Stimulated activated CD4-positive, alpha-beta T cell treated with anti-CD3 and anti-CD28 coated beads, Interleukin-2, amount 100 ng/mL, for 48 hours (primary cell): ENCODE results near the gene DAPK3.
"Not testable (repeated sequence)": the region's sequence is repeated elsewhere in the genome, so short reads cannot be mapped to it uniquely, and the experiment has no call there.

Experiments
- DNase-seq, 2 donors: peaks; one replicate each; pipeline ENCODE4 v3.0.0-alpha.2; 2020

DAPK3 gene

DNA sequence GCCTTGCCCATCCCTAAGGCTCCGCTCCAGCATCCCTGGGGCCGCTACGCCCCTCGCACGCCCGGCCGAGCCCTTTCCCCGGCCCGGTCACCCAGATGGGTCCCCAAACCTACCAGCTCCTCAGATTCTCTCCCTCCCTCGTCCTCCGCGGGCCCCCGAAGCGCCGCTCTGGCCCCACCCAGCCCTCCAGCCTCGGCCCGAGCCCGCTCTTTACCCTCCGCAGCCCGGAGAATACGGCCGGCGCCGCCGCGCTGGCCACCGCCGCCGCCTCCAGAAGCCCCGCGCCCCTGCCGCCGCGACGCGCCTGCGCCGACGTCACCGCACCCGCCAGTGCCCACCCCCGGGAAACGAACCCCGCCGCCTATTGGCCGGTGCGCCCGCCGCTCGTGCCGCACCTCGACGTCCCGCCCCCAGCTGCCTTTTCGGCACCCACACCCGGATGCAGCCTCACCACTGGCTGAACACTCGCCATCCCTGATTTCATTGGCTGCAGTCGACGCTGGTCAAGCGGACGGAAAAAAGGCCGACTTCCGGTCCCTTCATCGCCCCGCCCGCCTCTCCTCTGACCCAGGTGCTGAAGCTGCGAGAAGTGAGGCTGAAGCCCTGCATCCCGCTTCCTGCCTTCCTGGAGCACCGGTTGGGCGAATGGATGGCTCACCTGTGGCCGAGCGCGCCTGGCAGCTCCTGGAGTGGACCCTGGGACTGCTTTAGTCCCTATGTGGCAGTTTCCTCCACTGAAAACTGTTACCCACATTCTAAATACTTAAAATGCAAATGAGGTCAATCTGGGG is at the start of gene DAPK3:
DAPK3 (minus strand) TSS at position 292 of the 791 bp plus-strand sequence. CDS start 1,364 bp downstream, outside the sequence.
- peak; percentile 94 to 95 for DNase-seq

DNA sequence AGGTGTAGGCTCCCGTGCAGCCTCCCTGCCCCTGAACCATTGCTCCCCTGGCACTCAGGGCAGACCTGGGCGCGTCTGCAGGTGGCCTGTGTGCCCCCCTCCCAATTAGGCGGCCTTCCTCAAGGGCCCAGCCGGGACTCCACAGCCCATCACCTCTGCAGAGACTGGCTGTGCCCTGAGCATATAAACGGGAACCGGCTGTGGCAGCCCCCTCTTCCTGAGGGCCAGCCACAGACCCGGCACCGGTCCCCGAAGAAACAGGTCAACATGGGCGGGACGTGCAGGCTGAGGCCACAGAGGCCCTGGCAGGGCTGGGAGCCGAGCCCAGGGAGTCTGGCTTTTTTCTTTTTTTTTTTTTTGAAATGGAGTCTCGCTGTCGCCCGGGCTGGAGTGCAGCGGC is 48.7 kb upstream of the DAPK3 start:
- DNase-seq, result no peak

DNA sequence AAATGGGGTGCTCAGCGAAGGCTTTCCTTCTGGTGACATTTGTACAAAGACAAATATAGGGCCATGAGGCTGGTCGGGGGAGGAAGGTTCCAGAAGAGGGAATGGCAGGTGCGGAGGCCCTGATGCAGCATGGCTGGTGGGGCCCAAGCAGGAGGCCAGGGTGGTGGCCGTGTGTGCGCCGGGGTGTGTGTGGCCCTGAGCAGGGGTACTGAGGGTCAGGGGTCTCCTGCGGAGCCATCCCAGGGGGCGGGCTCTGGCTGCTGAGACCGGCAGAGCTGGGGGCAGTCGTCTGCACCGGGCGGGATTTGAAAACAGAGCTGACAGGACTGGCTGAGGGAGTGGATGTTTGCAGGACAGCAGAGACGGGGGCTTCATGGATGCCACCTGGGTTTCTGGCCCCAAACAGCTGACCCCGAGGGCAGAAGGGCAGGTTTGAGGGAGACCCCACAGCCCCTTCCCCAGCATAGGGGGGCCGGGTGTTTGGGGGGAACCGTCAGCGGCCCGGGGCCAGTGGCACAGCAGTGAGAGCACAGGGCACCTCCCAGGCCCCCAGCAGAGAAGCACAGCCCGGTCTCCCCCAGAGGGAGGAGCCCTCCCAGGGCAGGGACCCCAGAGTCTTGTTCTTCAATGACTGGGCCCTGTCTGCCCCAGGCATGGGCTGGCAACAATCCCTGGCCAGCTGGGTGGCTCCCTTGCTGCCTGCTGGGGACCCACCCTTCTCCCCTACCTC is 48.0 kb upstream of the DAPK3 start:
- no peak for DNase-seq

DNA sequence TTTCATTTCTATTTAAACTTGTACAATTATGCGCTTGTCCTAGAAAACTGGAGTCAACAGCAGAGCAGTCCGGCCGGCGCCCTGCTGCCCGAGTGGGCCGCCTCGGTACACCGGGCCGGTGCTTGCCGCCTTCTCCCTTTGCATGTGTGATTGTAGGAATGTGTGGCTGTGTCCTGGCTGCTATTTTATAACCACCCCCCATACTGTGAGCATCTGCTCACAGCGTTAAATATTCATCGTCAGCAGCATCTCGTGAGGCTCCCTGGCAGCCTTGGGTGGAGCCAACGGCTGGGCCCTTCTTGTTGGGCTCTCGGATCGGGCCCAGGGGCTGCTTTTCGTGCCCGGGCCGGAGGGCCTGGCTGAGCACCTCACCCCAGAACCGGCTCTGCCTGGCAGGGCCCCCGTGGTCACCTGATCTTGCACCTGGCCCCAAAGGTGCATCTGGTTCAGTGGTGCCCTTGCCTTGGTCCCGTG is 47.3 kb upstream of the DAPK3 start:
- DNase-seq, result no peak

DNA sequence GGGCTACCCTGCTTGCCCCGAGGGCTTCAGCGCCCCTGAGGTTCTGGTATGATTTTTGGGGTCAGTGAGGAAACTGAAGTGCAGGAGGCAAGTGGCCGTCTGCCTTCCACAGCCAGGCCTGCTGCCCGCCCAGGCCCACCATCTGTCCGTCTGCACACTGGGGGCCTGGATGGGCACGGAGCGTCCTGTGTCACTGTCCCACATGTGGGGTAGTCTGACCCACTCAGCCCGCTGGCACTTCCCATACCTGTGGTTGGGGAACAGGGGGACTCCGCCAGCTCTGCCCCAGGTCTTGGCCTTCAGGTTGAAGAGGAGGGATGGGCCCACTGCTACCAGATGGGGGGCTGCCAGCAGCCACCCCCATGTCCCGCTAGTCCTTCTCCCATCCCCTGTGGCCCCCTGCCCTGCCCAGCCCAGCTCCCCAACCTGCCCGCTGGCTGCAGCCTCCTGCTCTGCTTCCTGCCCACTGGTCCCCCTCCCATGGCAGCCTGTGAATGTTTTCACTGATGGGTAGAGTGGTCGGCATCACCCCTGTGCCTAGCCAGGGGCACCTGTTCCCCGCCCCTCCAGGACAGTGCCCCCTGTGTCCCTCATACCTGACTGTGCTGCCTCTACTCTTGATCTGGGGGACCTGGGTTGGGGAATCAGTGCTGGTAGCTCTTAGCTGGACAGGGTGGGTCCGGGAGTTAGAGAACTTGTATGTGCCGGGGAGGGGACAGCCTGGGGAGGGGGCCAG is 46.2 kb upstream of the DAPK3 start:
- no peak for DNase-seq

DNA sequence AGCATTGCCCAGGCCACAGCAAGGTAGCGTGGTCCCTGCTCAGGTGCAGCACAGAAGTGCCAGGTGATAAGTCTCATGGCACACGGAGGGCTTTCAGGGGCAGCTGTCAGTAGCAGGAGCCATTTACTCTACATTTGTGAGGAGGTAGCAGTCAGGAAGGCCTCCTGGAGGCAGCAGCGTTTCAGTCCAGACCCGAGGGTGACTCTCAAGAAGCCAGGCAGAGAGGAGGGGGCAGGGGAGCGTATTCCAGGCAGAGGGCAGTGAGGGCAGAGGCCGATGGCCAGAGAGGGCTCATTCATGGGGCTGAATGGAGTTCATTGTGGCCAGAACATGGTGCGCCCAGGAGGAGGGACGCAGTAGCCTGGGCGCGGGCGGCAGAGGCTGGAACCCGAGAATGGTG is 45.6 kb upstream of the DAPK3 start:
- no peak for DNase-seq

DNA sequence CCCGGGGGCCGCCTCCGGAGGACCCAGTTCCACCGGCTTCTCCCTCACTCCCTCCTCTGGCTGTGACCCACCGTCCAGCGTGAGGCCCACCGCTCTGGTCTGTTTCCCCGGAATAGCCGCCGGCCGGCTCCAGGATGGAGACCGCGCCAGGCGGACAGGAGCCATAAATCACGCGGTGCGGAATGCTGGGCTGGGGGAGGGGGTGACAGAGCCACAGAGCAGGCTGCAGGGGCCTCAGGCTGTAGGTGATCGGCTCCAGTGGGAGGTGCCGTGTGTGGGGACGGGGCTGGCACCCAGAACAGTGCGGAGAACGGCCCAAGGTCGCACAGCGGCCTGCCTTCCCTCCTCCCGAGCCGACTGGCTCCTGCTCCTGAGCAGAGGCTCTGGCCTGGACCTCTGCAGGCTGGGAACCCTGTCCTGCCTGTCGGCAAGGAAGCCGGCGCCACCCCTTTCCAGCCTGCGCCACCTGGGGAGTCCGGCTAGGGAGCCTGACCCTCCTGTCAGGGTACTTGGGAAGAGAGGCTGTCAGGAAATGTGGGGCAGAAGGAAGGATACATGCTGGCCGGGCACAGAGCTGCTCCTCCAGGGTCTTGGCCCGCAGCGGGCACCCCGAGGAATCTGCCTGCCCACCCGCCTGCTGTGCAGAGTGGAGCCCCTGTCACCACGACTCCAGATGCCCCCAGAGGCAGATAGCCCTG is 45.0 kb upstream of the DAPK3 start:
- no peak for DNase-seq

DNA sequence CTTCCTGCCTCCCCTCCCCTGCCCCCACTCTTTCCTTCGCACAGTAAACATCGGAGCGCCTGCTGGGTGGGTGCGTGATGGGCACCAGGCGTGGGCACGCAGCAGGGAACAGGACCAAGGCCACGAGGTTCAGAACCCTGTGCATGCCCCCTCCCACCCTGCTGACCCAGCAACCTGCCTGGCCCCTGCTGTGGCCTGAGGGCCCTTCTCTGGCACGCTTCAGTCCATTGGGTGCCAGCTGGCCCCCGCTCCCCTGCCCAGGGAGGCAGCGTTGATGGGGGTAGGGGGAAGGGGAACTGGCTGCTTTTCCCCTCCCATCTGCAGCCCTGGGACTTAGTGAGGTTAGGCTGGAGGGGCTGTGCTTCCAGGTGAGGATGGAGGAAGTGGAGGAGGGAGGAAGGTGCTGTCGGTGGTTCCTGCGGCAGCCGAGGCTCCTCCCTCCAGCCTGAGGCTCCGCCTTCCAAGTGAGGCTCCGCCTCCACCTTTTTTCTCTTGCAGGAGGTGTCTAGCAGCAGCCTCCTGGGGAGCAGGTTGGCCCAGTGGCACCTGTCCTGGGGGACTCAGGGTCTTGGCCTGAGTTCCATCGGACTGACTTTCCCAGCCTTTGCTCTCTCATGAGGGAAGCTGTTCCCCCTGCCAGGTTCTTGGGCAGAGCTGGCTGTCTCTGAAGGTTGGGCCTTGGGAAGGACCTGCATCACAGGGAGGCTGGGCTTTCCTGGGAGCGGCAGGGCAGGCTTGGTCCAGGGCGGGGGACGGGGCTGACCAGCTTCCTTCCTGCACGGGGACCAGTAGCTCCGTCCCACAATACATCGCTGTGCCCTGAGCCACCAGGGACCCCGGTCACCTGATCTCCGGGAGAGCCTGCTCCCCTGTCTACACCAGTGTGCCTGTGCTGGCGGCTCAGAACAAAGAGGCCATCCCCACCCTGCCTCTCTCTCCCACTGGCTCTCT is 43.9 kb upstream of the DAPK3 start:
- DNase-seq, result peak; percentile 30 to 41

DNA sequence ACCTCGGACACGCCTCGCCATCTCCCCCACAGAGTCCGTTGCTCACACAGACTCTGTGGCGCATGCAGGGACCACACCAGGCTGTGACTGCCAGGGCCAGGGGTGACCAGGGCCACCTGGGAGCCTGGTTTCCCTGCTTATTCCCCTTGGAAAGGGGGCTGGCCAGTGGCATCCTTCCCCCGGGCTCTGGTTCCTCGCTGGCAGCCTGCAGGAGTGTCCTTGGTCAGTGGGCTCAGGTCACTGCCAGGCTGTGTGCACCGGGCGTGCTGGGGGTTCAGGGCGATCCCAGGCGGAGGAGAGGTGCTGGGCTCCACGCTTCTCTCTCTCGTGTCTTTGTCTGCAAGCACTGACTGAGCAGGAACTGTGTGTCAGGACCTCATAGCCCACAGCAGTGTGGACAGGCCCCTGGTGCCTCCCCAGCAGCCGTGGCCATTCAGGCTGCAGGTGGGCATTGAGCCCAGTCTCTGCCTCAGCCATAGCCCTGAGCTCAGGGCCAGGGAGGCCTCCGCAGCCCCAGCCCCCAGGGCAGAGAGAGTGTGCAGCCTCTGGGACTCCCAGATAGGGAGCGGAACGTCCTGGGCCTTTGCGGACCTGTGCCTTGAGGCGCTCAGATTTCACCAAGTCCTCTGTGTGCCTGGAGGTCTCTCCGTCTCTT is 43.1 kb upstream of the DAPK3 start:
- DNase-seq, result no peak

DNA sequence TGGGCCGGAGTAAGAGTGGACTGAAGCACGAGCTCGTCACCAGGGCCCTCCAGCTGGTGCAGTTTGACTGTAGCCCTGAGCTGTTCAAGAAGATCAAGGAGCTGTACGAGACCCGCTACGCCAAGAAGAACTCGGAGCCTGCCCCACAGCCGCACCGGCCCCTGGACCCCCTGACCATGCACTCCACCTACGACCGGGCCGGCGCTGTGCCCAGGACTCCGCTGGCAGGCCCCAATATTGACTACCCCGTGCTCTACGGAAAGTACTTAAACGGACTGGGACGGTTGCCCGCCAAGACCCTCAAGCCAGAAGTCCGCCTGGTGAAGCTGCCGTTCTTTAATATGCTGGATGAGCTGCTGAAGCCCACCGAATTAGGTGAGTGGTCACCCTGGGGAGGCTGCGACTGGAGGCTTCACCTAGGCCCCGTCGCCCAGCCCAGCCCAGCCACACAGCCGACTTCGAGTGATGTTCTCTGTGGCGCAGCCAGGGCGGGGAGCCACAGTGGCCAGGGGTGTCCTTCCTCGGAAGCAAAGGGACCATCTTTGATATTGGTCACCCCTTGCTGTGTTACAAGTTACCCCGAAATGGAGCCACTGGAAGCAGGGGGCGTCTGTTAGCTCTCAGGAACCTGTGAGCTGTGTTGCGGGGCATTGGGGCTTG is 42.2 kb upstream of the DAPK3 start:
- no peak for DNase-seq

DNA sequence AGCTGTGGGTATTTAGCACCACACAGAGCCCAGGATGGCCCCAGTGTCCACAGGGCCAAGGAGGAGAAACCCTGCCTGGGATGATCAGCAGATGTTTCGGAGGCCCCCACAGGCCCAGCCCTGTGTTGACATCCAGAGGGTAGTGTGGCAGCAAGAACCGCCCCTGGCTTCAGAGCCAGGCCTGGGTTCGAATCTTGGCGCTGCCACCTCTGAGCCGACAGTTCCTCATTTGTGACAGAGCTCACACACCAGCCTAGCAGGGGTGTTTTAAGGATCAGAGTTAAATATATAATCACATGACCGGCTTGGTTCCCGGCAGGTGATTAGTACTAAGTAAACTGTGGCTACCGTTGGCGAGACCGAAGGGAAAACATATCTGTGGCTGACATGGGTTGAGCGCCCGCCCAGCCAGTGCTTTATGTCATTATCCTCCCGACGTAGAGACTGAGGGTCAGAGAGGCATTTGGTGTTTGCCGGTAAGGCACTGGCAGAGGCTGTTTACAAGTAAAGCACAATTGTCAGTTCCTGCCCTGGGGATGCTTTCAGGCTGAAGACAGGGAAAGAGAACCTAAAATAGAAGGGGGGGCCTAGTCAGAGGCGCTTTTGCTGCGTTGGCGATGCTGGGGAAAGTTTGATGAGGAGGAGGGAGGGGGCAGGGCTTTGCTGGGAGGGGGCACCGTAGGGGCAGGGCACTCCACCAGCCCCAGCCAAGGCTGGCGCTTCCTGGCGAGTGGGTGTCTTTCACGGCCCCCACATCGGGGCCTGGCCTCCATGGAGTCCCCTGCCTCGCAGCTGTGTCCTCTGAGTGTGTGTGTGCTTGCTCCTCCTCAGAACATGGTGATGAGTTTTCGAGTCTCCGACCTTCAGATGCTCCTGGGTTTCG is 41.4 kb upstream of the DAPK3 start:
- DNase-seq, result no peak

DNA sequence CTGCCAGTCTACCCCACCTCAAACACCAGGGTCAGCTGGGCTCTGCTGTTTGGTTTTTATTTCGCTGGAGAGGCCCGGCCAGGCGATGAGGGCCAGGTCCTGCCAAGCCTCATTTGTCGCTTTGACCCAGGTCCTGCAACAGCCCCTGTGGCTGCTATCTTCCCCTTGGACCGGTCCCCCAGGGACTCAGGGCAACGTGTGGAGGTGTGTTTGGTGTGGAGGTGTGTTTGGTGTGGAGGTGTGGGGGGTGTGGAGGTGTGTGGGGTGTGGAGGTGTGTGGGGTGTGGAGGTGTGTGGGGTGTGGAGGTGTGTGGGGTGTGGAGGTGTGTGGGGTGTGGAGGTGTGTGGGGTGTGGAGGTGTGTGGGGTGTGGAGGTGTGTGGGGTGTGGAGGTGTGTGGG is 40.5 kb upstream of the DAPK3 start:
- DNase-seq, result not testable (repeated sequence)

DNA sequence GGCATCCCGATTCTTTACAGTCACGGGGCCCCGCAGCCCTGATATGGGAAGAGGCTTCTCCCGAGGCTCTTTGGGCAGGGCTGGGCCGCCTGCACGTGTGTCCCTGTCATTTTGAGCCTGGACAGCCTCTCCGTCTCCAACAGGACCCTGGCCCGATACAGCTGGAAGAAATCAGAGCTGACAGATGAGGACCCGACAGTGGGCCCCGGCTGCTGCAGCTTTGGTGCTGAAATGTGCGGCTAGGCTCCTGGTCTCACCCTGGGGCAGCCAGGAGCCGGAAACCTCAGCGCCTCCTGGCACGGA is 39.9 kb upstream of the DAPK3 start:
- no peak for DNase-seq

DNA sequence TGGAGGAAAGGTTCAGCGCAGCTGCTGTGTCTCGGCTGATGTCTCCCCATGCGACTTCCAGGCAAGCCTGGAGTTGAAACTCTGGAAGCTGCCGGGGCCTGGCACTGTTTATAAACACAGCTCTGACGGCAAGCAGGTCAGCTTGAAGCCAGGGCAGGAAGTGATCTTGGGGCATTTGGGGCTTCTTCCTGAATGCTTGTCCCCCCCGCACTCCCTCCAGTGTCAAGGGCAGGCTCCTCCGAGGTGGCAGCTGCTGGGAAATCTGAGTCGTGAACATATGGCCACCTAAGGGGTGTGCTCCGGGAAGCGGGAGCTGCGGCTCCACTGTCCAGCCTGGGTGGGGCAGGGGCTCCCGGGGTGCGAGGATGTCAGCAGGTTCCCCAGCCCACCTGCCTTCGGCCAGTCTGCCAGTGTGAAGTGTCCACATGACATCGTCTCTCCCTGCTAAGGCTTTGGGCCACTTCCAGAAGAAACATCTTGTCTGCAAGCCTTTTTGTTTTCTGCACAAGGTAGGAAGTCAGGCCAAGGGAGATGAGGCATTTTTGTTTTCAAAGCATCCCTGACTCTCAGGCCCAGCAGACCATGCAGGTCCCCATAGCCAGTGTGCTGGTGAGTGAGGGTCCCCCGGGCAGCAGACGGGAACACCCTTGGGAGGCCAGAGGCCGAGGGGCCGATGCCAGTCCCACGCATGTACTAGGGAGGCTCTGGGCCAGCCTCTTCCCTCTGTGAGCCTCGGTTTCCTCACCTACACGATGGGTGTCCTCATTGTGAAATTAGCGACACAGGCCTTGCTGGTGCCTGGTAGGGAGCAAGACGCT is 39.3 kb upstream of the DAPK3 start:
- no peak for DNase-seq

DNA sequence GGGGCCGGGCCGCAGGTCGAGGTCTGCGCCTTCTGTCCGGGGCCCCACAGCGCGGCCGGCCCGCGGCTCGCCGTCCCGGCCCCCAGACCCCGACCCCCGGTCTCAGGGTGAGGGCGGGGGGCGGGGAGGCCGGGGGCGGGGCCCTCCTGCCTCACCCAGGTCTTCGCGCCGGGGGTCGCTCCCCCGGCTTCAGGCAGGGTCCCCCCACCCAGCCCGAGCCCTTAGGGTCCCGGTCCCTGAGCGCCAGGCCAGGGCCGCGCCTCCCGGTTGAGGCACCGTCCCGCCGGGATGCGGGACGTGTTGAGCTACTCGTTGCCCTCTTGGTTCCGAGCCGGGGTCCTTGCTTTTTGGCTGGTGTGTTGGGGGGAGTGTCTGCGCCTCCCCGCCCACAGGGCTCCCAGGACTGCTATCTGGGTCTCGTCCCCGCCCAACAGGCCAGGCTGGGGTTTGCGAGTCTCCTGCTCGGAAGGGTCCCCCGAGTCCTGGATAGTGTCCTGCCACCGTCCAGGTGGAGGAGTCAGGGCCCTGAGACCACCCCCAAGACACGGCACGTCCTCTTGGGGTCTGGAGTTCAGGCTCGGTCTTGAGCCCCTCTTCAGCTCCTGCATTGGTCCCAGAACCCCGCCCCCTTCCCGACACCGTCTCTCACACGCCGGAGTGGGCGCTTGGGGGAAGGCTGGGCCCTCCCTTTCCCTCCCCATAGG is 37.1 kb upstream of the DAPK3 start:
- no peak for DNase-seq

DNA sequence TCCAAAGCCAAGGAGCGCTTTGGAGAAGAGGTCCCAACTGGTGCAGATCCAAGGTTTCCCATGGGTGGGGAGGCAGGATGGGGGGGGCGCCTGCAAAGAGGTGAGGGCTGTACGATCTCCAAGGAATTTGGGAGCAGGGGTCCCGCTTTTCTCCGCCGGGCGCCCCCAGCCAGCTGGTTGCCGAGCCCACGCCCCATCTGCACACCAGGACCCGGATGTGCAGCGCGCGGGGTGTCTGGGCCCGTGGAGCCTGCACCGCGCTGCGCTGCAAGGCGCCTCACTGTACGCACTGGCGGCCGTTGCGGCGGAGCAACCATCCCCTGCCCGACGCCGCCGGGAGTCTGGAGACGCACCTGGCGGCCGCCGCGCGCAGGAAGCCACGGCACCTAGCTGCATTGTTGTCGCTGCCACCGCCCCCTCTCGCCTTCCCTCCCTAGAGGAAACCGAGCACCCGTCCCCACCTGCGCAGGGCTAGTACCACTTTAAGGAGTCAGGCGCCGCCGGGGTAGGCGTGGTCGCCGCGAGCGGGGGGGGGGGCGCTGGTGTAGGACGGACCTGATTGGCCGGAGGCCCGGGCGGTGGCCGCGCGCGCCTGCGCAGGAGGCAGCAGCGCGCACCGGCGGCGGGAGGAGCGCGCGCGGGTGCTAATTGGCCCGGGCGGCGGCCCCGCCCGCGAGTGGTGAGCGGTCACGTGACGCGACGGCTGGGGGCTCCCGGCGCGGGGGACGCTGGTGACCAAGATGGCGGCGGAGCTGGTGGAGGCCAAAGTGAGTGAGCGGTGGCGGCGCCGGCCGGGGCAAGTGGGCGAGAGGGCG is 36.3 kb upstream of the DAPK3 start, which contains the start of gene PIAS4:
PIAS4 (plus strand) TSS at position 716 of the 815 bp plus-strand sequence; CDS start at position 741, 25 bp downstream.
- peak; percentile 94 to 96 for DNase-seq

DNA sequence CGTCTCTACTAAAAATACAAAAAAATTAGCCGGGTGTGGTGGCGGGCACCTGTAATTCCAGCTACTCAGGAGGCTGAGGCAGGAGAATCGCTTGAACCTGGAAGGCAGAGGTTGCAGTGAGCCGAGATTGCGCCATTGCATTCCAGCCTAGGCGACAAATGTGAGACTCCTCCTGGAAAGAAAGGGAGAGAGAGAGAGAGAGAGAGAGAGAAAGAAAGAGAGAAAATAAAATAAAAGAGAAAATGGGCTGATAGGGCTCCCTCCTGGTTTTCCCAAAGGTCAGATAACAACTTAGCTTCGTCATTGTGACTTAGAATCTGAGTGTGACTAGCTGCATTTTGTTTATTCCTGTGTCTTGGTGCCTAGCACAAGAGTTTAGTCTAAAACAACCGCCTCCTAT is 34.5 kb upstream of the DAPK3 start:
- not testable (repeated sequence) for DNase-seq
